ENCODE results near the gene HSPD1. TPM values are rescaled to one million over a fixed set of nuclear protein-coding genes. Genes with fewer than 3 reads are reported as not detected.
A peak's percentile ranks its signal among the peaks of the same experiment; 100 is the strongest.

Gene HSPD1
- total and polyA plus RNA-seq, 2 of the 13 experiments (the other 11 are each of a cell fraction or from before 2014, with no cell fraction given): 685 to 2,610 TPM

GRCh38 chr2:197500503-197501131, 977 bp upstream of the HSPD1 start (continued):
- TF ChIP-seq ZNF740 (CRISPR knock-in tag; IDR thresholded peaks at IDR 0.05) (no peak), ZNF343 (CRISPR knock-in tag; IDR thresholded peaks at IDR 0.05) (no peak), CBX2 (IDR thresholded peaks at IDR 0.05; ENCODE audit: low read depth, low read length) (no peak), CBX2 (CRISPR knock-in tag; IDR thresholded peaks at IDR 0.05; ENCODE audit: low read depth) (no peak), ZSCAN20 (CRISPR knock-in tag; IDR thresholded peaks at IDR 0.05; ENCODE audit: borderline replicate concordance) (no peak), MTA3 (CRISPR knock-in tag; IDR thresholded peaks at IDR 0.05) (no peak), FOSL2 (CRISPR knock-in tag; IDR thresholded peaks at IDR 0.05) (no peak), SUZ12 (IDR thresholded peaks at IDR 0.05; ENCODE audit: low read depth, low read length) (no peak), TAF15 (IDR thresholded peaks at IDR 0.05; ENCODE audit: low read depth, low read length, poor library complexity, severe bottlenecking) (peak; percentile 36), SETDB1 (CRISPR knock-in tag; IDR thresholded peaks at IDR 0.05; ENCODE audit: borderline replicate concordance) (no peak), ZFYVE20 (CRISPR knock-in tag; IDR thresholded peaks at IDR 0.05; ENCODE audit: borderline replicate concordance, low read depth) (no peak), NCOR1 (IDR thresholded peaks at IDR 0.05; ENCODE audit: borderline replicate concordance, low read length) (no peak), ZSCAN12 (CRISPR knock-in tag; IDR thresholded peaks at IDR 0.05) (0 out of 2 replicates have a peak, but pooled peaks have one; percentile 54), ZNF484 (CRISPR knock-in tag; IDR thresholded peaks at IDR 0.05; ENCODE audit: borderline replicate concordance, low read depth) (no peak), REXO4 (CRISPR knock-in tag; IDR thresholded peaks at IDR 0.05; ENCODE audit: borderline replicate concordance) (no peak), ZNF225 (CRISPR knock-in tag; IDR thresholded peaks at IDR 0.05) (no peak), TRAFD1 (CRISPR knock-in tag; IDR thresholded peaks at IDR 0.05; ENCODE audit: borderline replicate concordance) (no peak), SAP130 (CRISPR knock-in tag; IDR thresholded peaks at IDR 0.05; ENCODE audit: low read depth) (no peak), ZEB1 (IDR thresholded peaks at IDR 0.05; ENCODE audit: insufficient replicate concordance, low read depth) (peak; percentile 9), ZNF761 (CRISPR knock-in tag; conservative IDR thresholded peaks at IDR 0.05) (no peak), ZFP36 (IDR thresholded peaks at IDR 0.05; ENCODE audit: borderline replicate concordance, low read depth, low read length, partially characterized antibody) (no peak), SMARCC2 (IDR thresholded peaks at IDR 0.05) (no peak), JDP2 (CRISPR knock-in tag; IDR thresholded peaks at IDR 0.05; ENCODE audit: borderline replicate concordance) (no peak), ZNF777 (CRISPR knock-in tag; IDR thresholded peaks at IDR 0.05) (no peak; the same call in 1 of the 2 replicates), ELK4 (CRISPR knock-in tag; IDR thresholded peaks at IDR 0.05; ENCODE audit: borderline replicate concordance) (no peak; the same call in 1 of the 2 replicates), ZBTB42 (CRISPR knock-in tag; IDR thresholded peaks at IDR 0.05) (no peak), ZNF367 (CRISPR knock-in tag; IDR thresholded peaks at IDR 0.05; ENCODE audit: borderline replicate concordance) (no peak; the same call in 1 of the 2 replicates)
